Upper lobe of left lung (tissue), 4 donors: ENCODE data around the gene SNAPC4.

Experiments used
- EP300 ChIP-seq, 4 donors: sonication (generic); formaldehyde crosslinking; IDR thresholded peaks; one replicate each; pipeline ENCODE4 v1.5.1; 2017; ENCODE audit warnings: antibody characterized with exemption in 4 of 4, control low read depth in 2 of 4
- POLR2A ChIP-seq, 4 donors: fragments of 450-650 bp; IDR thresholded peaks; one replicate each; pipeline ENCODE4 v1.5.1; 2016 to 2017; ENCODE audit warnings: antibody characterized with exemption in 4 of 4, mild to moderate bottlenecking in 2 of 4
- POLR2AphosphoS5 ChIP-seq, 2 donors: sonication (generic); formaldehyde crosslinking; IDR thresholded peaks; one replicate each; pipeline ENCODE4 v1.5.1; 2017; ENCODE audit warnings: antibody characterized with exemption in 2 of 2
- TF ChIP-seq, protein P1 (sequence below), 6 experiments: fragments of 450-650 bp in 4 of 6; fragments of 200-600 bp in 2 of 6; sonication (generic) in 2 of 6; IDR thresholded peaks; one replicate each; pipeline ENCODE4 v1.5.1; 2016 to 2019; ENCODE audit warnings: antibody characterized with exemption in 6 of 6

DNA sequence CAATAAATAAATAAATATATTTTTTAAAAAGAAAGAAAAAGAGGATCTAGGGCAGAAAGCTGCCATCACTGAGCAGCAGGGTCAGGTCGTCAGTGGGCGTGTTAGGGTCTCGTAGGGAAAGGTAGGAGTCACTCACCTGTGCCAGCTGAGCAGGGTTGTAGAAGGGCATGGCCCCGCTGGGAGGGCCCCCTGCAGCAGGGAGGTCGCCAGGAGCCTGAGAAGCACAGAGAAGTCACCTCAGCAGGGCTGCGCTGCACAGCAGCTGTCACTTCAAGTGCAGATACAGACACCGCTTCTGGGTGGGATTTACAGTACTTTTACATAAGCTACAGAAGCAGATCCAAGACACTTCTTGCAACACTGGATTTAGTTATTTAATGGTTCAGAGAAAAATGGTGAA, 43.7 kb upstream of the SNAPC4 start:
- no peak for TF ChIP-seq POLR2A (IDR thresholded peaks at IDR 0.05)
- TF ChIP-seq, protein P1, sequence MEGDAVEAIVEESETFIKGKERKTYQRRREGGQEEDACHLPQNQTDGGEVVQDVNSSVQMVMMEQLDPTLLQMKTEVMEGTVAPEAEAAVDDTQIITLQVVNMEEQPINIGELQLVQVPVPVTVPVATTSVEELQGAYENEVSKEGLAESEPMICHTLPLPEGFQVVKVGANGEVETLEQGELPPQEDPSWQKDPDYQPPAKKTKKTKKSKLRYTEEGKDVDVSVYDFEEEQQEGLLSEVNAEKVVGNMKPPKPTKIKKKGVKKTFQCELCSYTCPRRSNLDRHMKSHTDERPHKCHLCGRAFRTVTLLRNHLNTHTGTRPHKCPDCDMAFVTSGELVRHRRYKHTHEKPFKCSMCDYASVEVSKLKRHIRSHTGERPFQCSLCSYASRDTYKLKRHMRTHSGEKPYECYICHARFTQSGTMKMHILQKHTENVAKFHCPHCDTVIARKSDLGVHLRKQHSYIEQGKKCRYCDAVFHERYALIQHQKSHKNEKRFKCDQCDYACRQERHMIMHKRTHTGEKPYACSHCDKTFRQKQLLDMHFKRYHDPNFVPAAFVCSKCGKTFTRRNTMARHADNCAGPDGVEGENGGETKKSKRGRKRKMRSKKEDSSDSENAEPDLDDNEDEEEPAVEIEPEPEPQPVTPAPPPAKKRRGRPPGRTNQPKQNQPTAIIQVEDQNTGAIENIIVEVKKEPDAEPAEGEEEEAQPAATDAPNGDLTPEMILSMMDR (IDR thresholded peaks at IDR 0.05) = no peak
- TF ChIP-seq EP300 (IDR thresholded peaks at IDR 0.05) = no peak
- TF ChIP-seq POLR2AphosphoS5 (IDR thresholded peaks at IDR 0.05) = no peak
